Prostate gland (tissue), 2 donors: Measurements from ENCODE around the gene IDH2. TPM values are rescaled to one million over a fixed set of nuclear protein-coding genes. Genes with fewer than 3 reads are reported as not detected.
A peak's percentile ranks its signal among the peaks of the same experiment; 100 is the strongest.
"Not testable (repeated sequence)": the region's sequence is repeated elsewhere in the genome, so short reads cannot be mapped to it uniquely, and the experiment has no call there.

Experiments
- DNase-seq: peaks from one replicate; pipeline ENCODE4 v3.0.0-alpha.2; 2019; ENCODE audit warnings: low spot score
- H3K27ac ChIP-seq, 2 donors: fragments of 200-600 bp; sonication (generic); 2 replicates each; pipeline ENCODE4 v1.5.1; 2017 to 2019
- H3K27me3 ChIP-seq: fragments of 200-600 bp; sonication (generic); replicated peaks from 2 replicates; pipeline ENCODE4 v1.5.1; 2019; ENCODE audit not compliant: insufficient read depth
- H3K36me3 ChIP-seq, 2 donors: fragments of 200-600 bp; sonication (generic); 1 replicate in 1 of 2; 2 replicates in 1 of 2; pipeline versions ENCODE4 v1.5.1 to v1.8.1; 2017 to 2019
- H3K4me1 ChIP-seq: fragments of 200-600 bp; sonication (generic); replicated peaks from 2 replicates; pipeline ENCODE4 v1.5.1; 2019
- H3K4me3 ChIP-seq, 2 donors: fragments of 200-600 bp; sonication (generic); 2 replicates each; pipeline ENCODE4 v1.5.1; 2017 to 2019
- H3K9me3 ChIP-seq: fragments of 200-600 bp; sonication (generic); 2 replicates; pipeline ENCODE4 v1.5.1; 2017
- POLR2A ChIP-seq: fragments of 450-650 bp; IDR thresholded peaks from one replicate; pipeline ENCODE4 v1.6.1; 2016; ENCODE audit warnings: antibody characterized with exemption, mild to moderate bottlenecking
- POLR2AphosphoS5 ChIP-seq: sonication (generic); formaldehyde crosslinking; IDR thresholded peaks from one replicate; pipeline ENCODE4 v1.6.1; 2017; ENCODE audit warnings: antibody characterized with exemption
- WGBS: methylation state at CpG from one replicate; pipeline ENCODE4 v1.1.5; 2018; 5-methylcytosine and 5-hydroxymethylcytosine counted together
- intact Hi-C: fragments of 100-400 bp; cut with DNase I; formaldehyde crosslinking; loops from one replicate; pipeline ENCODE4 v1.14.2; 2022
- total RNA-seq, 2 donors: library from RNA; depleted of rRNA; stranded (reverse); fragments of >200 nt; gene quantifications; one replicate each; pipeline ENCODE4 v1.1.0, GENCODE V29; 2016
- TF ChIP-seq, protein P1 (sequence below), 4 experiments: fragments of 200-600 bp in 2 of 4; fragments of 450-650 bp in 2 of 4; sonication (generic) in 2 of 4; IDR thresholded peaks; 1 replicate in 3 of 4; 2 replicates in 1 of 4; pipeline ENCODE4 v1.5.1; 2016 to 2019; ENCODE audit warnings: antibody characterized with exemption in 4 of 4, mild to moderate bottlenecking in 2 of 4, moderate library complexity in 2 of 4

Gene IDH2
- total RNA-seq, 2 donors from 2014 or later, result 98.1 to 190 TPM

DNA sequence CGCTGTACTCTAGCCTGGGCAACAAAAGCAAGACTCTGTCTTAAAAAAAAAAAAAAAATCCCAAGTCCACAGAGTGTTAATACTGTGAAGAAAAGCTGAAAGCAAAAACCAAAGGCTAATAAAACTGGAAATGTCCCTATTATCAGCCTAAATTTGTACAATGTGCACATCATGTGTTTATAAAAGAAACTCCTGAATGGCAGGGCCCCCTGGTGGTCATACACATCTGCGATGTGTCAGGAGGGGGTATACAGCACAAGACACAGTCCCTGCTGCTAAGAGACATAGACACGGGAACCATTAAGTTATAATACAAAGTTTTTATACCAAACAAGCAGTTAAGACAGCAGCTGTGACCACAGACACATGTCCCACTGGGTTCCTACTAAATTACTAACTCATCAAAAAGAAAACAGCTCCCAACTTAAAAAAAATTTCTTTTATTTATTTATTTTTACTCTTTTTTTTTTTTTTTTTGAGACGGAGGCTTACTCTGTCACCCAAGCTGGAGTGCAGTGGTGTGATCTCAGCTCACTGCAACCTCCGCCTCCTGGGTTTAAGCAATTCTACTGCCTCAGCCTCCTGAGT, 31.0 kb downstream of the IDH2 start:
- H3K9me3 ChIP-seq, result no peaks in the 10 kb centered on the region
- peak; percentile 81 for DNase-seq
- H3K4me3 ChIP-seq, result no peak overlapping the region
- H3K4me1 ChIP-seq, result peaks cover 3% of the 10 kb centered on the region
- H3K27me3 ChIP-seq, result no peaks in the 10 kb centered on the region
- WGBS, result 28% methylated on average over 5 of the region's 5 CpGs
- TF ChIP-seq POLR2A (no peak), POLR2AphosphoS5 (peak; percentile 87)
- TF ChIP-seq, protein P1, sequence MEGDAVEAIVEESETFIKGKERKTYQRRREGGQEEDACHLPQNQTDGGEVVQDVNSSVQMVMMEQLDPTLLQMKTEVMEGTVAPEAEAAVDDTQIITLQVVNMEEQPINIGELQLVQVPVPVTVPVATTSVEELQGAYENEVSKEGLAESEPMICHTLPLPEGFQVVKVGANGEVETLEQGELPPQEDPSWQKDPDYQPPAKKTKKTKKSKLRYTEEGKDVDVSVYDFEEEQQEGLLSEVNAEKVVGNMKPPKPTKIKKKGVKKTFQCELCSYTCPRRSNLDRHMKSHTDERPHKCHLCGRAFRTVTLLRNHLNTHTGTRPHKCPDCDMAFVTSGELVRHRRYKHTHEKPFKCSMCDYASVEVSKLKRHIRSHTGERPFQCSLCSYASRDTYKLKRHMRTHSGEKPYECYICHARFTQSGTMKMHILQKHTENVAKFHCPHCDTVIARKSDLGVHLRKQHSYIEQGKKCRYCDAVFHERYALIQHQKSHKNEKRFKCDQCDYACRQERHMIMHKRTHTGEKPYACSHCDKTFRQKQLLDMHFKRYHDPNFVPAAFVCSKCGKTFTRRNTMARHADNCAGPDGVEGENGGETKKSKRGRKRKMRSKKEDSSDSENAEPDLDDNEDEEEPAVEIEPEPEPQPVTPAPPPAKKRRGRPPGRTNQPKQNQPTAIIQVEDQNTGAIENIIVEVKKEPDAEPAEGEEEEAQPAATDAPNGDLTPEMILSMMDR (IDR thresholded peaks at IDR 0.05), result peak; percentile 72 to 89 (median 87)
- intact Hi-C loops, result loop anchor here (2.0 to 10.0 kb wide), 2 partner anchors 159 to 307 kb away; partner anchors contain the start of gene ARPIN
- H3K27ac ChIP-seq, result peak overlapping the region; percentile 35 to 50
- H3K36me3 ChIP-seq, result no peaks in the 10 kb centered on the region

DNA sequence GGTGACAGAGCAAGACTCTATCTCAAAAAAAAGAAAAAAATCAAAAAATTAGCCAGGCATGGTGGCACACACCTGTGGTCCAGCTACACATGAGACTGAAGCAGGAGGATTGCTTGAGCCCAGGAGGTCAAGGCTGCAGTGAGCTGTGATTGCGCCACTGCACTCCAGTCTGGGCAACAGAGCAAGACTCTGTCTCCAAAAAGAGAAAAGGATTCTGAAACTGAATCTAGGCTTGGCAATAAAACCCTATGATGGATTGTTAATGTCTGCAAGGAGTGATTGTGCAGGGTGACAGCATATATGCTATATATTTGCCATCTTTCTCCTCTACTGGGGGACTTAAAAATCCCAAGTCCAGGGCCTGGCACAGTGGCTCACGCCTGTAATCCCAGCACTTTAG, 31.6 kb downstream of the IDH2 start:
- intact Hi-C loops, result loop anchor here (2.0 to 10.0 kb wide), 2 partner anchors 158 to 306 kb away; partner anchors contain the start of gene ARPIN
- not testable (repeated sequence) for H3K9me3 ChIP-seq, H3K36me3 ChIP-seq, H3K27me3 ChIP-seq, H3K4me1 ChIP-seq, H3K4me3 ChIP-seq, DNase-seq
- H3K27ac ChIP-seq, result peak overlapping the region in 1 of 2 donors; percentile 50
- WGBS, result 93% methylated on average over 2 of the region's 2 CpGs

DNA sequence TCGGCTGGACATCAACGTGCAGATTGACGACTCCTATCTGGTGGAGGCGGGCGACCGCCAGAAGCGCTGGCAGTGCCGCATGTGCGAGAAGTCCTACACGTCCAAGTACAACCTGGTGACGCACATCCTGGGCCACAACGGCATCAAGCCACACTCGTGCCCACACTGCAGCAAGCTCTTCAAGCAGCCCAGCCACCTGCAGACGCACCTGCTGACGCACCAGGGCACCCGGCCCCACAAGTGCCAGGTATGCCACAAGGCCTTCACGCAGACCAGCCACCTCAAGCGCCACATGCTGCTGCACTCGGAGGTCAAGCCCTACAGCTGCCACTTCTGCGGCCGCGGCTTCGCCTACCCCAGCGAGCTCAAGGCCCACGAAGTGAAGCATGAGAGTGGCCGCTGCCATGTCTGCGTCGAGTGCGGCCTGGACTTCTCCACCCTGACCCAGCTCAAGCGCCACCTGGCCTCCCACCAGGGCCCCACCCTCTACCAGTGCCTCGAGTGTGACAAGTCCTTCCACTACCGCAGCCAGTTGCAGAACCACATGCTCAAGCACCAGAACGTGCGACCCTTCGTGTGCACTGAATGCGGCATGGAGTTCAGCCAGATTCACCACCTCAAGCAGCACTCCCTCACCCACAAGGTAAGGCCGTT, 34.2 kb downstream of the IDH2 start:
- H3K36me3 ChIP-seq, result no peaks in the 10 kb centered on the region
- no peaks in the 10 kb centered on the region for H3K27me3 ChIP-seq
- intact Hi-C loops, result no loop called here
- no peaks in the 10 kb centered on the region for H3K9me3 ChIP-seq
- H3K4me1 ChIP-seq, result no peaks in the 10 kb centered on the region
- no peak overlapping the region for H3K27ac ChIP-seq
- H3K4me3 ChIP-seq, result no peak overlapping the region
- 93% methylated on average over 36 of the region's 37 CpGs for WGBS
- TF ChIP-seq, protein P1 (IDR thresholded peaks at IDR 0.05), result no peak
- TF ChIP-seq POLR2AphosphoS5 (no peak), POLR2A (no peak)
- DNase-seq, result no peak

DNA sequence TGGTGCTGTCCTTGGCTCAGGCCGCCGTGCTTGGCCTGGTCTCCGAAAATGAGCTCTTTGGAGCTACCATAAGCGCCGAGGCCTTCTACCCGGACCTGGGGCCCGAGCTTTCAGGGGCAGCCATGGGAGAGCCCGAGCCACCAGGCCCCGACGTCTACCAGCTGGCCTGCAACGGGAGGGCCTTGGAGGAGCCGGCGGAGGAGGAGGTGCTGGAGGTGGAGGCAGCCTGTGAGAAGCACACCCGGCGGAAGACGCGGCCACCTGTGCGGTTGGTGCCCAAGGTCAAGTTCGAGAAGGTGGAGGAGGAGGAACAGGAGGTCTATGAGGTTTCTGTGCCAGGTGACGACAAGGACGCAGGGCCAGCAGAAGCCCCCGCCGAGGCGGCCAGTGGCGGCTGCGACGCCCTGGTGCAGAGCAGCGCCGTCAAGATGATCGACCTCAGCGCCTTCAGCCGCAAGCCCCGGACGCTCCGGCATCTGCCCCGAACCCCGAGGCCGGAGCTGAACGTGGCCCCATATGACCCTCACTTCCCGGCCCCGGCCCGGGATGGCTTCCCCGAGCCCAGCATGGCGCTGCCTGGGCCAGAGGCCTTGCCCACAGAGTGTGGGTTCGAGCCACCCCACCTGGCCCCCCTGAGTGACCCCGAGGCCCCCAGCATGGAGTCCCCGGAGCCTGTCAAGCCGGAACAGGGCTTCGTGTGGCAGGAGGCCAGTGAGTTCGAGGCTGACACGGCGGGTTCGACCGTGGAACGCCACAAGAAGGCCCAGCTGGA, 34.9 kb downstream of the IDH2 start:
- H3K27me3 ChIP-seq, result no peaks in the 10 kb centered on the region
- H3K9me3 ChIP-seq, result no peaks in the 10 kb centered on the region
- WGBS, result 92% methylated on average over 50 of the region's 55 CpGs
- H3K4me1 ChIP-seq, result peaks cover 6% of the 10 kb centered on the region
- DNase-seq, result no peak
- no peak for TF ChIP-seq POLR2AphosphoS5
- TF ChIP-seq, protein P1 (IDR thresholded peaks at IDR 0.05), result no peak
- no peak for TF ChIP-seq POLR2A
- no peak overlapping the region for H3K27ac ChIP-seq
- intact Hi-C loops, result no loop called here
- H3K36me3 ChIP-seq, result no peaks in the 10 kb centered on the region
- H3K4me3 ChIP-seq, result no peak overlapping the region

DNA sequence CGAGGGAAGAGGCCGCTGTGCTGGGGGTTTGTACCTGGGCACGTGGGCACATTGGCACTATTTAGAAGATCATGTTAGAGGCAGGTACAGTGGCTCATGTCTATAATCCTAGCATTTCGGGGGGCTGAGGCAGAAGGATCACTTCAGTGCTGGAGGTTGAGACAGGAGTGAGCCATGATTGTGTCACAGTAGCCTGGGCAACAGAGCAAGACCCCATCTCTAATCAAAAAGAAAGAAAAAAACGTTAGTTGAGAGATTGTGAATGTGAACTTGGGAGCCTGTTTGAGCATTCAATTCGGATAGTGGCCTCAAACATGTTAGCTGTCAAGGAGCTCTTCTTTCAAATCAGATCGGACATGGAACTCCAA, 36.6 kb downstream of the IDH2 start:
- TF ChIP-seq POLR2A (no peak), POLR2AphosphoS5 (no peak)
- TF ChIP-seq, protein P1 (IDR thresholded peaks at IDR 0.05), result no peak
- Histone ChIP-seq H3K9me3 (no peaks in the 10 kb centered on the region), H3K27ac (peak overlapping the region in 1 of 2 donors; percentile 73), H3K4me3 (no peak overlapping the region), H3K36me3 (no peaks in the 10 kb centered on the region), H3K27me3 (no peaks in the 10 kb centered on the region), H3K4me1 (peaks cover 18% of the 10 kb centered on the region)
- DNase-seq, result no peak
- 80% methylated on average over 7 of the region's 7 CpGs for WGBS
- intact Hi-C loops, result no loop called here
